COLO829 (cell line): Measurements from ENCODE around the gene GSX2.
"Not testable (repeated sequence)": the region's sequence is repeated elsewhere in the genome, so short reads cannot be mapped to it uniquely, and the experiment has no call there.

Experiments
- DNase-seq: peaks from one replicate; pipeline ENCODE4 v3.0.0; 2012; ENCODE audit warnings: low spot score

GSX2 gene

DNA sequence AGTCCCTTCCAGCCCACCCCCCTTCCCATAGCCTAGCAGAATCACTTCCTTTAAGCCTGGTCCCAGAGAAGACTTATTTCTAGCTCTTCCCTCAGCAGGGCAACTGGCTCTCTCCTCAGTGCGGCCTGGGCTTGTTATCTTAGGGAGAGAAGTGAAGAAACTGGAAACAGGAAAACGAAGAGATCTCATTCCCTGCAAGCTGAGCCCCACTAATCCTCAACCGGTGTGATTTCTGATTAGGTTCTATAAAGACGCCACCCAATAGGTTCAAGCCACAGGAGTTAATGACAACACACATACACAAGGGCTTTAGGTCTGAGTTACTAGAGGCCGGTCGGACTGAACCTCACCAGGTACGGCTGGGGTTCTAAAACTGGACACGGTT lies 3.2 kb downstream of the GSX2 start:
- DNase-seq = no peak

DNA sequence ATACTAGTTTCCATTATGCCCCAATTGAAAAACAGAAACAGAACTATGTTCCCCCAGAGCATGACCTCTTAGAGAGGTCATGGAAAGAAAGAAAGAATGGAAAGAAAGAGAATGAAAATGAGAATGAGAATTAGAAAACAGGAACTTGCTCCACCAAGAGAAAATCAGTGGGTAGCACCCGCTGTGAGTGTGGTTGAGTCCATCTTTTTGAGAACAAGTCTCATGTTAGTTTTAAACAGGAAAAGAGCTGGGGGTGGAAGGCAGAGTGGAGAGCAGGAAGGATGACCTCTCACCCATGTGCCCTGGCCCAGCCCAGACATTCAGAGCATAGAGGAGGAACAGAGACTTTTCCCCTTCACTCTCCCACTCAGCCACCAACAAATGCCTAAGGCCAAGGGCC lies 4.9 kb downstream of the GSX2 start:
- no peak for DNase-seq

- DNase-seq = no peak
Measured at GRCh38 chr4:54107951-54108748, 8.2 kb downstream of the GSX2 start.

DNA sequence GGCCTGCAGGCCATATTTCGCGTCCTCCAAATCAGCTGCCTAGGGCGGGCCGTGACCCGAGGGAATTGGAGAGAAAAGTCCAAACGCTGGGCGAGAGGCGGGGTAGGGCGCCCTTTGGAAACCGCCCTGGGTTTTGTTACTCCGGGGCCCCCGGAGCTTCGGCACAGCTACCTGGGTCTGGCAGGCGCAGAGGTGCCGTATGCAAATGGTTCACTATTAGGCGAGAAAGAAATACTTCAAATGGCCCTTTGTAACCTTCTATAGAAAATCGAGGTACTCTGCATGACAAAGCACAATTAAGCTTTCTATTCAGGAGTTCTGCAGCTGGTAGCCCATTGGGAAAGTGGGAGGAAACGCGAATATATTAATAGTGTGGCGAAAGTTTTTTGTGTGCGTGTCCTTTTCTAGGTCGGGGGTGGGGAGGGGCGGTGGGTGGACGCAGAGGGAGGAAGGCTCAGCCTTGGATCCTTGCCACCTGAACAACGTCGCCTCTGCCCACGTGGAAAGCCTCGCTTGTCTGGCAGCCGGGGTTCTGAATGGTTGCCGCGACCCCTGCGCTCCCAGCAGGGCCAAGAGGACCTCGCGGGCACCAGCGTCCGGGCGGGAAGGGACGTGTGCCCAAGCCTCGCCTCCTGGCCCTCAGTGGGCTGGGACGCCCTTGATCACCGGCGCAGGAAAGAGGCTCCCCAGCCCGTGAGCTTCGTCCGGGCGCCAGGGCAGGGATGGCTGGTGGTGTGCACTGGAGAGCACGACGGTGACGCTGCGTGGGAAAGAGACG lies 9.5 kb downstream of the GSX2 start:
- DNase-seq = no peak

DNA sequence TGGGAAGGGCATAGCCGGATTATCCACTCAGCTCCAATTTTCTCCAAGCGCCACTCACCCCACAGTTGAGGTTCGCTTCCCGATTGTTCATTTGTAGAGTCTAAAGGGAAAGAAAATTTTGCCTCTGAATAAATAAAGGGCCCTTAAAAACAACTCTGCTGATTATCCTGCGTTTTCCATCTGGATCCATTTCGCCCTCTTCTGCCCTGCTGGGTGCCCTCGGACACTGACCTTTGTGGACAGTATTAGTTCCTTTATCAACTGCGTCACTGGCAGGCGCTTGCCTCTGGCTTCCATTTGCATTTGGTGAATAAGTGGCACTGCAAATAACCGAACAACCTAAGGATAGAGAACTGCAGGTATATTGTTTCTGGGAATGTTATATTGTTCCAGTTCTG lies 10.1 kb downstream of the GSX2 start:
- no peak for DNase-seq

DNA sequence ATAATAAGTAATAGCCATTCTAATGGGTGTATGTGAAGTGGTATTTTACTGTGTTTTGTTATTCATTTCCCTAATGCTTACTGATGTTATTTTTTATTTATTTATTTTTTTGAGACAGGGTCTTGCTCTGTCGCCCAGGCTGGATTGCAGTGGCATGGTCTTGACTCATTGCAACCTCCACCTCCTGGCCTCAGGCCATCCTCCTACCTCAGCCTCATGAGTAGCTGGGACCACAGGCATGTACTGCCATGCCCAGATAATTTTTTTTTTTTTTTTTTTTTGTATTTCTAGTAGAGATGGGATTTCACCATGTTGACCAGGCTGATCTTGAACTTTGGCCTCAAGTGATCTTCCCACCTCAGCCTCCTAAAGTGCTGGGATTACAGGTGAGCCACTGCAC lies 13.2 kb downstream of the GSX2 start:
- not testable (repeated sequence) for DNase-seq

DNA sequence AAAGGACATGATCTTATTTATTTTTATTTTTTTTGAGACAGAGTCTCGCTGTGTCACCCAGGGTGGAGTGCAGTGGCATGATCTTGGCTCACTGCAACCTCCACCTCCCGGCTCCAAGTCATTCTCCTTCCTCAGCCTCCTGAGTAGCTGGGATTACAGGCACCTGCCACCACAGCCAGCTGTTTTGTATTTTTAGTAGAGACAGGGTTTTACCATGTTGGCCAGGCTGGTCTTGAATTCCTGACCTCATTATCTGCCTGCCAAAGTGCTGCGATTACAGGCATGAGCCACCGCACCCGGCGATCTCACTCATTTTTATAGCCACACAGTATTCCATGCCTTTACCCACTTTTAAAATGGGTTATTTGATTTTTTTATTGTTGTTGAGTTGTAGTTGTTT lies 16.3 kb downstream of the GSX2 start:
- DNase-seq = not testable (repeated sequence)

GRCh38 chr4:54118850-54119589 lies 19.1 kb downstream of the GSX2 start:
- DNase-seq = no peak

- DNase-seq = no peak
Measured at GRCh38 chr4:54120518-54120917, 20.6 kb downstream of the GSX2 start.

- DNase-seq = no peak
Measured at GRCh38 chr4:54127660-54128059, 27.7 kb downstream of the GSX2 start.

DNA sequence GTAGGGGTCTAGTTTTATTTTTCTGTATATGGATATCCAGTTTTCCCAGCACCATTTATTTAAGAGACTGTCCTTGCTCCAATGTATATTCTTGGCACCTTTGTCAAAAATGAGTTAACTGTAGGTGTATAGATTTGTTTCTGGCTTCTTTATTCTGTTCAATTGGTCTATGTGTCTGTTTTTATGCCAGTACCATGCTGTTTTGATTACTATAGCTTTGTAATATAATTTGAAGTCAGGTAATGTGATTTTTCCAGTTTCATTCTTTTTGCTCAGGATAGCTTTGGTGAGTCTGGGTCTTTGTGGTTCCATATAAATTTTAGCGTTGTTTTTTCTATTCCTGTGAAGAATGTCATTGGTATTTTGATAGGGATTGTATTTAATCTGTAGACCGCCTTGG lies 28.7 kb downstream of the GSX2 start:
- not testable (repeated sequence) for DNase-seq

DNA sequence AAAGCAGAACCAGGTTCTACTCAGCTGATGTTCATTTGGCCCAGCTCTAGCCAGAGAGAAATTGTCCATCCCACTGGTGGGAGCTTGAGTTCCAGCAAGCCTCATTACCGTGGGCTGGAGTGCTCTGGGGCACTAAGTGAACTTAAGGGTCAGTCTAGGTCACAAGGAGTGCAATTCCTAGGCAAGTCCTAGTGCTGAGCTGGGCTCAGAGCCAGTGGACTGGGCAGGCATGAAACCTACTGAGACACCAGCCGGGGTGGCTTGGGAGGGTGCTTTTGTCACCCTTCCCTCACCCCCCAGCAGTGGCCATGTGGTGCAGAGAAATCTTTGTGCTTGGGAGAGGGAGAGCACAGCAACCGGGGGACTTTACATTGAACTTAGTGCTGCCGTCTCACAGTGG lies 39.4 kb downstream of the GSX2 start:
- DNase-seq = no peak

DNA sequence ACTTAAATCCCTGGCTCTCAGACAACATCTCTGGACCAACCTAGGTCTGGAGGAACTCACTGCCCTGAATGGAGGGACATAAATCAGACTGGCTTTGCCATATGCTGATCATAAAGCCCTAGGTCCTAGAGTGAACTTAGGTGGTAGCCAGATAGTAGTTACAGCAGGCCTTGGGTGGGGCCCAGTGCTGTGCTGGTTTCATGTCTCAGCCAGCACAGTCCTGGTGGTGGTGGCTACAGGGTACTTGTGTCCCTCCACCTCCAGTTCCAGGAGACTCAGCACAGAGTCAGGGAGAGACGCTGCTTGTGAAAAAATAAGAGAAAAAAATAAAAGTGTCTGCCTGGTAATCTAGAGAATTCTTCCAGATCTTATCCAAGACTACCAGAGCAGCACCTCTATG lies 40.3 kb downstream of the GSX2 start:
- no peak for DNase-seq

- DNase-seq = no peak
Measured at GRCh38 chr4:54144199-54144598, 44.2 kb downstream of the GSX2 start.

GRCh38 chr4:54144661-54145171 lies 44.8 kb downstream of the GSX2 start:
- DNase-seq = no peak

DNA sequence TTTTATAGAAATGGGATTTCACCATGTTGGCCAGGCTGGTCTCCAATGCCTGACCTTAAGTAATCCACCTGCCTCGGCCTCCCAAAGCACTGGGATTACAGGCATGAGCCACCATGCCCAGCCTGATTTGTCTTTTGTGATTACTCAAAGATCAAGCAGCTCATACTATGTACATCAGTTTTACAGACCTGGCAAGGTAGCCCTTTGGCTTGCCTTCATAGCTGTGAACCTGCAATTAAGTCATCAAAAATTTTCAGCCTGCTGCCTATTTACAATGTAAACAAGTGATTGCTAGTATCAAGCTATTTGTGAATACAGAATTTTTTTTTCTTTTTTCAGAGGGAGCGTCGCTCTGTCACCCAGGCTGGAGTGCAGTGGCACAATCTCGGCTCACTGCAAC lies 46.2 kb downstream of the GSX2 start:
- no peak for DNase-seq

GRCh38 chr4:54149323-54149722 lies 49.4 kb downstream of the GSX2 start:
- no peak for DNase-seq
